ENCODE measurements around the gene MC1R. TPM values are rescaled to one million over a fixed set of nuclear protein-coding genes. Genes with fewer than 3 reads are reported as not detected.

Gene MC1R
- total and polyA plus RNA-seq, 2 of the 4 experiments (the other 2 are of a cell fraction): 3.8 to 9.5 TPM

DNA sequence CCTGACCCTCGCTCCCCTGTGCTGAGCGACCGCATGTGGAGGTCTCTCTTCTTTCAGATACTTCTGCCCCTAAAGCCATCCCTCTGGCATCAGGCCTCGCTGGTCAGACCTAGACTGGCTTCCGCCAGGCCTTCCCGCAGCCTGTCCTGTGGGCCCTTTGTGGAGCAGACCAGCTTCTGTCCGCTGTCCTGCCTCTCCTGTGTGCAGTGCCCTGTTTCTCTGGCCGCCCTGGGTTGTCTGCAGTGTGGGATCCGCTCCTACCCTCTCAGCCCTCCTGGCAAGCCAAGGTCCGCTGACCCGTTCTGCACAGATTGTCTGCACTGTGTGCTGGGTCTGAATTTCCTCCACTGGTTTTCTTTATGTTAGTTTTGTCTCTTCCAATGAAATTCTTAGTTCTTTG is 21.5 kb upstream of the MC1R start:
- no peak overlapping the region for H2BK15ac ChIP-seq (ENCODE audit: low read depth, low read length)
- H2AK9ac ChIP-seq (replicated peaks; ENCODE audit: low read depth, low read length, poor library complexity): no peak overlapping the region
- H3K4me1 ChIP-seq (ENCODE audit: control insufficient read depth, insufficient read depth, low read length): no peaks in the 10 kb centered on the region
- H2AFZ ChIP-seq (replicated peaks; ENCODE audit: low read length, poor library complexity): no peak overlapping the region
- TF ChIP-seq, protein P1, sequence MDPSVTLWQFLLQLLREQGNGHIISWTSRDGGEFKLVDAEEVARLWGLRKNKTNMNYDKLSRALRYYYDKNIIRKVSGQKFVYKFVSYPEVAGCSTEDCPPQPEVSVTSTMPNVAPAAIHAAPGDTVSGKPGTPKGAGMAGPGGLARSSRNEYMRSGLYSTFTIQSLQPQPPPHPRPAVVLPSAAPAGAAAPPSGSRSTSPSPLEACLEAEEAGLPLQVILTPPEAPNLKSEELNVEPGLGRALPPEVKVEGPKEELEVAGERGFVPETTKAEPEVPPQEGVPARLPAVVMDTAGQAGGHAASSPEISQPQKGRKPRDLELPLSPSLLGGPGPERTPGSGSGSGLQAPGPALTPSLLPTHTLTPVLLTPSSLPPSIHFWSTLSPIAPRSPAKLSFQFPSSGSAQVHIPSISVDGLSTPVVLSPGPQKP (IDR thresholded peaks at IDR 0.05; ENCODE audit: borderline replicate concordance, low read depth, low read length): no peak
- TF ChIP-seq CEBPB (IDR thresholded peaks at IDR 0.05; ENCODE audit: low read depth, low read length) (no peak), FOS (IDR thresholded peaks at IDR 0.05; ENCODE audit: low read depth, low read length) (no peak), RAD21 (IDR thresholded peaks at IDR 0.05; ENCODE audit: low read length) (no peak), MXI1 (IDR thresholded peaks at IDR 0.05; ENCODE audit: borderline replicate concordance, low read depth, low read length) (no peak), MAZ (IDR thresholded peaks at IDR 0.05; ENCODE audit: borderline replicate concordance, low read depth, low read length) (no peak), BHLHE40 (IDR thresholded peaks at IDR 0.05; ENCODE audit: low read depth, low read length) (no peak), POLR2A (IDR thresholded peaks at IDR 0.05; ENCODE audit: low read depth, low read length) (no peak), CHD1 (IDR thresholded peaks at IDR 0.05; ENCODE audit: low read depth, low read length) (no peak), NFE2L2 (IDR thresholded peaks at IDR 0.05; ENCODE audit: low read depth, low read length) (no peak), RFX5 (IDR thresholded peaks at IDR 0.05; ENCODE audit: low read depth, low read length) (no peak), MAFK (IDR thresholded peaks at IDR 0.05; ENCODE audit: low read depth, low read length) (no peak), RCOR1 (IDR thresholded peaks at IDR 0.05; ENCODE audit: insufficient replicate concordance, low read length) (no peak), SMC3 (IDR thresholded peaks at IDR 0.05; ENCODE audit: low read depth, low read length) (no peak)
- TF ChIP-seq, protein P2, sequence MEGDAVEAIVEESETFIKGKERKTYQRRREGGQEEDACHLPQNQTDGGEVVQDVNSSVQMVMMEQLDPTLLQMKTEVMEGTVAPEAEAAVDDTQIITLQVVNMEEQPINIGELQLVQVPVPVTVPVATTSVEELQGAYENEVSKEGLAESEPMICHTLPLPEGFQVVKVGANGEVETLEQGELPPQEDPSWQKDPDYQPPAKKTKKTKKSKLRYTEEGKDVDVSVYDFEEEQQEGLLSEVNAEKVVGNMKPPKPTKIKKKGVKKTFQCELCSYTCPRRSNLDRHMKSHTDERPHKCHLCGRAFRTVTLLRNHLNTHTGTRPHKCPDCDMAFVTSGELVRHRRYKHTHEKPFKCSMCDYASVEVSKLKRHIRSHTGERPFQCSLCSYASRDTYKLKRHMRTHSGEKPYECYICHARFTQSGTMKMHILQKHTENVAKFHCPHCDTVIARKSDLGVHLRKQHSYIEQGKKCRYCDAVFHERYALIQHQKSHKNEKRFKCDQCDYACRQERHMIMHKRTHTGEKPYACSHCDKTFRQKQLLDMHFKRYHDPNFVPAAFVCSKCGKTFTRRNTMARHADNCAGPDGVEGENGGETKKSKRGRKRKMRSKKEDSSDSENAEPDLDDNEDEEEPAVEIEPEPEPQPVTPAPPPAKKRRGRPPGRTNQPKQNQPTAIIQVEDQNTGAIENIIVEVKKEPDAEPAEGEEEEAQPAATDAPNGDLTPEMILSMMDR (conservative IDR thresholded peaks at IDR 0.05; ENCODE audit: low read depth, low read length): no peak
- TF ChIP-seq, protein P3, sequence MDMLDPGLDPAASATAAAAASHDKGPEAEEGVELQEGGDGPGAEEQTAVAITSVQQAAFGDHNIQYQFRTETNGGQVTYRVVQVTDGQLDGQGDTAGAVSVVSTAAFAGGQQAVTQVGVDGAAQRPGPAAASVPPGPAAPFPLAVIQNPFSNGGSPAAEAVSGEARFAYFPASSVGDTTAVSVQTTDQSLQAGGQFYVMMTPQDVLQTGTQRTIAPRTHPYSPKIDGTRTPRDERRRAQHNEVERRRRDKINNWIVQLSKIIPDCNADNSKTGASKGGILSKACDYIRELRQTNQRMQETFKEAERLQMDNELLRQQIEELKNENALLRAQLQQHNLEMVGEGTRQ (IDR thresholded peaks at IDR 0.05; ENCODE audit: low read depth, low read length): no peak
- POLR2A ChIA-PET (ENCODE audit: unreplicated experiment): no interaction called here
- H2BK120ac ChIP-seq (ENCODE audit: low read depth, low read length): no peak overlapping the region
- no peaks in the 10 kb centered on the region for H3K27me3 ChIP-seq (ENCODE audit: control insufficient read depth, insufficient read depth, low read length)
- no TSS peak for BruUV-seq (replicated peaks)
- DNase-seq (no peak), ATAC-seq (ENCODE audit: low read depth) (no peak)
- H3K9me3 ChIP-seq (ENCODE audit: control insufficient read depth, insufficient read depth, low read length): no peaks in the 10 kb centered on the region
- intact Hi-C loops (cut with micrococcal nuclease): no loop called here
- H3K9ac ChIP-seq (ENCODE audit: low read depth, low read length): no peak overlapping the region
- no peak overlapping the region for H3K4ac ChIP-seq (ENCODE audit: low read depth, low read length)
- H4K91ac ChIP-seq (ENCODE audit: insufficient read depth, low read depth, low read length): no peak overlapping the region
- WGBS, 2 experiments (ENCODE audit: extremely low coverage in 2 of 2, insufficient read length in 1 of 2): 100% methylated on average over 2 of the region's 11 CpGs; no CpG with 5 or more reads in 1 of the 2 experiments
- no peak overlapping the region for H2BK20ac ChIP-seq (ENCODE audit: low read depth, low read length)
- no peak overlapping the region for H4K8ac ChIP-seq (ENCODE audit: low read depth in 2 of 2, low read length in 2 of 2)
- no peak overlapping the region for H3K23ac ChIP-seq (ENCODE audit: low read depth, low read length)
- no peak overlapping the region for H3K4me2 ChIP-seq (ENCODE audit: low read depth, low read length)
- no peak overlapping the region for H2BK5ac ChIP-seq (ENCODE audit: low read depth, low read length, poor library complexity, severe bottlenecking)
- H3K4me3 ChIP-seq (ENCODE audit: insufficient read depth, low read depth, low read length): no peak overlapping the region
- no peak overlapping the region for H3K56ac ChIP-seq (ENCODE audit: extremely low read depth, insufficient read depth, low read length)
- peaks cover 28% of the 10 kb centered on the region for H4K20me1 ChIP-seq (ENCODE audit: insufficient read depth, low read length)
- CTCF ChIA-PET: no interaction called here
- peaks cover 8 to 49% of the 10 kb centered on the region in 2 experiments for H3K79me1 ChIP-seq (ENCODE audit: low read depth in 1 of 2, low read length in 2 of 2)
- no peak overlapping the region for H4K5ac ChIP-seq (ENCODE audit: low read depth, low read length)
- peaks cover 4% of the 10 kb centered on the region for H3K9me1 ChIP-seq (ENCODE audit: insufficient read depth, low read length)
- H3K14ac ChIP-seq (replicated peaks; ENCODE audit: low read depth, low read length): no peak overlapping the region
- in situ Hi-C loops (cut with MboI; ENCODE audit: low sequenced_read_pairs): no loop called here
- H3K36me3 ChIP-seq (ENCODE audit: control insufficient read depth, insufficient read depth, low read length): peaks cover 67% of the 10 kb centered on the region
- no peak overlapping the region for H3K27ac ChIP-seq (ENCODE audit: insufficient read depth, low read length)
- no peak overlapping the region for H3K18ac ChIP-seq (ENCODE audit: low read depth, low read length)
- dilution Hi-C loops (cut with HindIII; ENCODE audit: low sequenced_read_pairs, unreplicated experiment): no loop called here
- no peak overlapping the region for H2AK5ac ChIP-seq (ENCODE audit: low read depth, low read length)

Data from IMR-90 (cell line).